Activated T-helper 1 cell treated with anti-CD3 and anti-CD28 coated beads, Interleukin-12 subunit alpha, Interleukin-12 subunit beta, Interleukin-2, Interleukin-4 antibody, amounts not matched to agents 30 ng/mL and 10 ng/mL and 1 ng/mL, durations not matched to agents 14 hours and 24 hours and 36 hours (primary cell): ENCODE results near the gene SDCCAG8. TPM values are rescaled to one million over a fixed set of nuclear protein-coding genes. Genes with fewer than 3 reads are reported as not detected.

Experiments used
- DNase-seq: peaks from one replicate; pipeline ENCODE4 v3.0.0; 2021; ENCODE audit warnings: low spot score
- H3K27ac Mint-ChIP-seq: one replicate; pipeline ENCODE4 v1.8.0; 2021; ENCODE audit warnings: mild to moderate bottlenecking, mixed read lengths
- H3K27me3 Mint-ChIP-seq: one replicate; pipeline ENCODE4 v1.8.0; 2022; ENCODE audit warnings: mild to moderate bottlenecking, moderate library complexity, mixed read lengths; ENCODE audit not compliant: insufficient read depth
- H3K36me3 Mint-ChIP-seq: one replicate; pipeline ENCODE4 v1.8.0; 2021; ENCODE audit warnings: low read depth, mixed read lengths
- H3K4me1 Mint-ChIP-seq: one replicate; pipeline ENCODE4 v1.8.0; 2021; ENCODE audit warnings: low read depth, mixed read lengths
- H3K4me3 Mint-ChIP-seq: one replicate; pipeline ENCODE4 v1.8.0; 2021; ENCODE audit warnings: mild to moderate bottlenecking, moderate library complexity, mixed read lengths
- H3K9me3 Mint-ChIP-seq: one replicate; pipeline ENCODE4 v1.8.0; 2021; ENCODE audit warnings: mixed read lengths
- intact Hi-C: fragments of 100-400 bp; cut with micrococcal nuclease; formaldehyde crosslinking; loops from one replicate; pipeline ENCODE4 v1.15.1; 2024
- total RNA-seq: library from RNA; stranded (reverse); gene quantifications from 2 replicates; pipeline ENCODE4 v1.2.3, GENCODE V29; 2022

The SDCCAG8 gene
- total RNA-seq, 1 donor from 2014 or later = 17.6 TPM

DNA sequence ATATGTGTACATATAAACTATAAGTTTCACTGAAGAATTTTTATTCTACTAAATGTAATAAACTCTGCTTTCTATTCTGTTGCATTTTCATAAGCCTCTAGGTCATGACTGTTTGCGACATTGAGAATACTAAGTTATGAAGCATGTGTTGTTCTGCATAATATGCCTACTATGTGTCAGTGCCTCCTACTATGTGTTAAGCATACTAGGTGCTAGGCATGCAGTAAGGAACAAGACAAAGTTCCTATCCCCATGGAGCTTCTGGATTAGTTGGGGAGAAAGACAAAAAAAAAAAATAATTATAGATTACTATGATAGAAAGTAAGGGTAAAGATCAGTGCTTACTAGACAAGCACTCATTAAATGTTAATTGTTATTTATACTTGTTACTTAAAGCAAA lies 1.3 kb downstream of the SDCCAG8 start:
- H3K36me3 Mint-ChIP-seq = peaks cover 3% of the 10 kb centered on the region

GRCh38 chr1:243258731-243259130 lies 2.9 kb downstream of the SDCCAG8 start:
- Mint-ChIP-seq H3K9me3 (no peaks in the 10 kb centered on the region), H3K4me3 (no peak overlapping the region), H3K4me1 (peaks cover 35% of the 10 kb centered on the region), H3K27ac (no peak overlapping the region), H3K27me3 (no peaks in the 10 kb centered on the region), H3K36me3 (peaks cover 6% of the 10 kb centered on the region)
- intact Hi-C loops = loop anchor here (5.0 to 10.0 kb wide), 5 partner anchors 74 to 1744 kb away; partner anchors contain the start of genes COX20, FH and HNRNPU
- DNase-seq = no peak

More for the DNA sequence above, 1.3 kb downstream of the SDCCAG8 start:
- H3K4me3 Mint-ChIP-seq = no peak overlapping the region
- peaks cover 37% of the 10 kb centered on the region for H3K4me1 Mint-ChIP-seq
- no peak overlapping the region for H3K27ac Mint-ChIP-seq
- intact Hi-C loops = loop anchor here (5.0 to 10.0 kb wide), 5 partner anchors 72 to 1742 kb away; partner anchors contain the start of genes COX20, FH and HNRNPU
- H3K9me3 Mint-ChIP-seq = no peaks in the 10 kb centered on the region
- no peak for DNase-seq
- no peaks in the 10 kb centered on the region for H3K27me3 Mint-ChIP-seq

- H3K27ac Mint-ChIP-seq = no peak overlapping the region
- no peaks in the 10 kb centered on the region for H3K9me3 Mint-ChIP-seq
- intact Hi-C loops = no loop called here
- H3K36me3 Mint-ChIP-seq = peaks cover 7% of the 10 kb centered on the region
- no peak for DNase-seq
- no peak overlapping the region for H3K4me3 Mint-ChIP-seq
- H3K4me1 Mint-ChIP-seq = peaks cover 37% of the 10 kb centered on the region
- H3K27me3 Mint-ChIP-seq = no peaks in the 10 kb centered on the region
Measured at GRCh38 chr1:243260221-243260880, 4.5 kb downstream of the SDCCAG8 start.

GRCh38 chr1:243261390-243261789 lies 5.5 kb downstream of the SDCCAG8 start:
- Mint-ChIP-seq H3K27ac (no peak overlapping the region), H3K27me3 (no peaks in the 10 kb centered on the region), H3K9me3 (no peaks in the 10 kb centered on the region), H3K4me1 (peaks cover 33% of the 10 kb centered on the region), H3K36me3 (peaks cover 7% of the 10 kb centered on the region), H3K4me3 (no peak overlapping the region)
- no peak for DNase-seq
- intact Hi-C loops = no loop called here

DNA sequence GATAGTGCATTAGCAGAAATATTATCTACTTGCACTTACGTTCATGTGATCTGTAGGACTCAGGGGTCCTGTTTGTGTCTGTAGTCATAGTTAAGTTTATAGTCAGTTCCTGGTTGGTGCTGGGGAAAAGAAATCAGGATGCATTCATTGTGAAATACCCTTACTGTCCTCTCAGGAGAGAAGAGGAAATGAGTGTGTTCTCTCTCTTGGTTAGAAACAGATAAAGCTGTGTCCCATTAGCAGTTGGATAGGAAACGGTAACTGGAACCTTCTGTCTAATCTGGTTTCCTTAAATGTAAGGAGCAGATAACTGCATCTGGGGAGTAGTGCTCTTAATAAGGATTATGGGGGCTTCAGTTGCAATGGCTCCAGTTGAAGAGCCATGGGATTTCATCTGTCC lies 8.9 kb downstream of the SDCCAG8 start:
- peaks cover 6% of the 10 kb centered on the region for H3K36me3 Mint-ChIP-seq
- no peak for DNase-seq
- H3K27me3 Mint-ChIP-seq = no peaks in the 10 kb centered on the region
- H3K4me1 Mint-ChIP-seq = peaks cover 29% of the 10 kb centered on the region
- no peak overlapping the region for H3K27ac Mint-ChIP-seq
- no peaks in the 10 kb centered on the region for H3K9me3 Mint-ChIP-seq
- intact Hi-C loops = no loop called here
- no peak overlapping the region for H3K4me3 Mint-ChIP-seq

DNA sequence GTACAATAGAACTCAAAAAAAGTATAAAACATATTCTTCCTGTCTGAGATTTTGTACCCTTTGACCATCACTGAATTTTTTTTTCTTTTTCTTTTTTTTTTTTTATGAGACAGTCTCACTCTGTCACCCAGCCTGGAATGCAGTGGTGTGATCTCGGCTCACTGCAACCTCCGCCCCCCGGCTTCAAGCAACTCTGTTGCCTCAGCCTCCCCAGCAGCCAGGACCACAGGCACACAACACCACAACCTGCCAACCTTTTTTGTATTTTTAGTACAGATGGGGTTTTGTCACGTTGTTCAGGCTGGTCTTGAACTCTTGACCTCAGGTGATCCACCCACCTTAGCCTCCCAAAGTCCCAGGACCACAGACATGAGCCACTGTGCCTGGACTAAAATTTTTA lies 10.4 kb downstream of the SDCCAG8 start:
- Mint-ChIP-seq H3K9me3 (no peaks in the 10 kb centered on the region), H3K36me3 (peaks cover 5% of the 10 kb centered on the region), H3K27me3 (no peaks in the 10 kb centered on the region), H3K4me1 (peaks cover 17% of the 10 kb centered on the region), H3K4me3 (no peak overlapping the region), H3K27ac (no peak overlapping the region)
- no peak for DNase-seq
- intact Hi-C loops = no loop called here

DNA sequence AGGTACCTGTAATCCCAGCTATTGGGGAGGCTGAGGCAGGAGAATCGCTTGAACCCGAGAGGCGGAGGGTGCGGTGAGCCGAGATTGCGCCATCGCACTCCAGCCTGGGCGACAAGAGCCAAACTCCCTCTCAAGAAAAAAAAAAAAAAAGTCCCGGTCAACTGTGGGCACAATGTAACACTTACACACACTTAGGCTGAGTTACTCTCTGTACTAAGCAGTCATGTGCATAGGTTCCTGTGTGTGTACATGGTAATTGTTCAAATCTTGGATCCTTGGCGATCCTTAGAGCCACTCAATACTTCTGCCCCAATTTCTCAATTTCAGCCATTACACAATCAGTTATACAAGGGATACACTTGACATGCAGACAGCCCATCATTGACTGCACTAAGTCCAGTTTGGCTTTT lies 11.6 kb downstream of the SDCCAG8 start:
- Mint-ChIP-seq H3K9me3 (no peaks in the 10 kb centered on the region), H3K27ac (no peak overlapping the region), H3K4me1 (peaks cover 15% of the 10 kb centered on the region), H3K36me3 (peaks cover 5% of the 10 kb centered on the region), H3K27me3 (no peaks in the 10 kb centered on the region), H3K4me3 (no peak overlapping the region)
- no peak for DNase-seq
- intact Hi-C loops = no loop called here

DNA sequence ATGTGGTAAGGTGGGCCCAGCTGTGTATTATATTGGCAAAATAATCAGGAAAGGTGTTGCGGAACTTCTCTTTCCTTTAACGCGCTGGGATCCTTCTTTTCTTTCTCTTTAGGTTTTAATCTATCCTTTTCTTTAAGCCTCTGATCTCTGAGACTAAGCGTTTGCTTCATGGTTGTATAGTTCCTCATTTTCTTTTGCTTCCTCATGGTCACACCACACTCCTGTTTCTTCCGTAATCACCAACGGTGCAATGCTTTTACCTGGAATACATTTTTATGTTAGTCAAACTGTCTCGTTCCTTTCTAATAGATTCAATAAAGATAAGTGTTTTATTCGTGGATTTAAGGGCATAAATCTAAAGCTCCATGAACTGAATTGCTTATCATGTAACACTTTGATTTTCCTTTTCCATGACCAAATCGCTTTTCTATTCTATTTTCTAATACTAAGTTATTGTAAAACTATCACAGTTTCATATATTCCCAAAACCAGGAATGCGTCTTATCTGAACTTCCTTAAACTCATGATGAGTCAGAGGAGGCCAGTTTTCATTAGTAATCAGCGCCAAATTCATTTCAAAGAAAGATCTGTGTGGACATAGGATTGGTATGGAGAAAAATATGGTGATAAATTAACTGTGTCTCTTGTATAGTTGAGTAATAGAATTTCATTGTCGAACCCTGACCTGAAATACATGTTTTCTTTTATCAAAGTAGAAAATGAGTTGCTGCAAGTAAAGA lies 12.2 kb downstream of the SDCCAG8 start:
- H3K4me3 Mint-ChIP-seq = no peak overlapping the region
- no peaks in the 10 kb centered on the region for H3K27me3 Mint-ChIP-seq
- H3K9me3 Mint-ChIP-seq = no peaks in the 10 kb centered on the region
- no peak for DNase-seq
- peaks cover 8% of the 10 kb centered on the region for H3K36me3 Mint-ChIP-seq
- peaks cover 15% of the 10 kb centered on the region for H3K4me1 Mint-ChIP-seq
- intact Hi-C loops = no loop called here
- H3K27ac Mint-ChIP-seq = no peak overlapping the region

- DNase-seq = no peak
- Mint-ChIP-seq H3K27ac (no peak overlapping the region), H3K4me3 (no peak overlapping the region), H3K27me3 (no peaks in the 10 kb centered on the region), H3K36me3 (peaks cover 7% of the 10 kb centered on the region), H3K4me1 (peaks cover 11% of the 10 kb centered on the region), H3K9me3 (no peaks in the 10 kb centered on the region)
- intact Hi-C loops = no loop called here
Measured at GRCh38 chr1:243268751-243269460, 13.1 kb downstream of the SDCCAG8 start.

GRCh38 chr1:243269461-243269801 lies 13.6 kb downstream of the SDCCAG8 start:
- Mint-ChIP-seq H3K4me3 (no peak overlapping the region), H3K36me3 (peaks cover 10% of the 10 kb centered on the region), H3K9me3 (no peaks in the 10 kb centered on the region), H3K27ac (no peak overlapping the region), H3K27me3 (no peaks in the 10 kb centered on the region), H3K4me1 (peaks cover 13% of the 10 kb centered on the region)
- intact Hi-C loops = no loop called here
- DNase-seq = no peak

- H3K27me3 Mint-ChIP-seq = no peaks in the 10 kb centered on the region
- intact Hi-C loops = no loop called here
- H3K9me3 Mint-ChIP-seq = no peaks in the 10 kb centered on the region
- H3K4me3 Mint-ChIP-seq = no peak overlapping the region
- H3K4me1 Mint-ChIP-seq = peaks cover 6% of the 10 kb centered on the region
- H3K27ac Mint-ChIP-seq = no peak overlapping the region
- H3K36me3 Mint-ChIP-seq = peaks cover 16% of the 10 kb centered on the region
- no peak for DNase-seq
Measured at GRCh38 chr1:243270097-243270864, 14.4 kb downstream of the SDCCAG8 start.

- H3K4me3 Mint-ChIP-seq = no peak overlapping the region
- no peaks in the 10 kb centered on the region for H3K27me3 Mint-ChIP-seq
- no peaks in the 10 kb centered on the region for H3K9me3 Mint-ChIP-seq
- peaks cover 26% of the 10 kb centered on the region for H3K36me3 Mint-ChIP-seq
- H3K4me1 Mint-ChIP-seq = peaks cover 6% of the 10 kb centered on the region
- no peak overlapping the region for H3K27ac Mint-ChIP-seq
- DNase-seq = no peak
- intact Hi-C loops = no loop called here
Measured at GRCh38 chr1:243271996-243272395, 16.2 kb downstream of the SDCCAG8 start.
